Fibroblast of pulmonary artery (primary cell): ENCODE data around the gene TRMT44.
"Not testable (repeated sequence)": the region's sequence is repeated elsewhere in the genome, so short reads cannot be mapped to it uniquely, and the experiment has no call there.

ENCODE experiments used
- DNase-seq: peaks from one replicate; pipeline ENCODE4 v3.0.0-alpha.2; 2010; ENCODE audit warnings: low read depth
- H3K4me3 ChIP-seq: replicated peaks from 2 replicates; pipeline ENCODE4 v1.5.1; 2011; ENCODE audit warnings: low read depth, mild to moderate bottlenecking, control low read depth, low read length, moderate library complexity
- TF ChIP-seq, protein P1 (sequence below): IDR thresholded peaks from 2 replicates; pipeline ENCODE4 v1.5.1; 2011; ENCODE audit warnings: mild to moderate bottlenecking, control low read depth, low read length, inconsistent platforms; ENCODE audit errors: missing control alignments

Gene TRMT44

DNA sequence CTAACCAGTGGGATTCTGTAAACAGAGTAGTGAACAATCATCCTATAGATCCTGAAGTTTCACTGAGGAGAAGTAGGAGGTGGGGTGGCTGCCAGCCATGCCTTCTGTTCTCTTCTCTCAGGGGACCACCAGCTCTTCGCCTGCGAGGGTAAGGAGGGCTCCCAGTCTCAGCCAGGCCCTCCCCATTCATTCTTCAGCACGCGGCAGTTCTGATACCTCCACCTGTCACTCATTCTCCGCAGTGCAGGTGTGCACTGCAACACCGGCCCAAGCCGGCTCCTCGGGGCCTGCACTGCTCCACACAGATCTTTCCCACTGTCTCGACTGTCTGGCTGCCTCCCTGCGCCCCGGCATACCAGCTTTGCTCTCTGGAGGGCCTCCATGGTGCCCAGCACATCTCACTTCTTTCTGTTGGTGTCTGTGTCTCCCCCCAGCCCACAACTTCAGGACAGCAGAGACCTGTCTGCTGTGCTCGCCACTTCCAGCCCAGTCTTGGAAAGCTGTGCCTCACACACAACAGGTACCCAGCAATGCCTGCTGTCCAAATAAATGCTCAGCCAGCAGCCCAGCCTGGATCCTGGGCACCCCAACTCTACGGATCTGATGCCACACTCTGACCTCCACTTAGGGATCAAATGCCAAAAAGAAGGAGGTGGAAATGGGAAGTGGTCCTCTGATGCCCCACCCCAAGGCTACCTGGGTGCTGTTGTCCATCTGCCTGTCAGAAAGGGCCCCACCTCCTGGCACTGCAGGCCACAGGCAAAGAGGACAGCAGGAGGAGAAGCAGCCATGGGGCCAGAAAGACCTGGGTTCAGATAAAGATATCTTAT, 29.0 kb upstream of the TRMT44 start:
- TF ChIP-seq, protein P1, sequence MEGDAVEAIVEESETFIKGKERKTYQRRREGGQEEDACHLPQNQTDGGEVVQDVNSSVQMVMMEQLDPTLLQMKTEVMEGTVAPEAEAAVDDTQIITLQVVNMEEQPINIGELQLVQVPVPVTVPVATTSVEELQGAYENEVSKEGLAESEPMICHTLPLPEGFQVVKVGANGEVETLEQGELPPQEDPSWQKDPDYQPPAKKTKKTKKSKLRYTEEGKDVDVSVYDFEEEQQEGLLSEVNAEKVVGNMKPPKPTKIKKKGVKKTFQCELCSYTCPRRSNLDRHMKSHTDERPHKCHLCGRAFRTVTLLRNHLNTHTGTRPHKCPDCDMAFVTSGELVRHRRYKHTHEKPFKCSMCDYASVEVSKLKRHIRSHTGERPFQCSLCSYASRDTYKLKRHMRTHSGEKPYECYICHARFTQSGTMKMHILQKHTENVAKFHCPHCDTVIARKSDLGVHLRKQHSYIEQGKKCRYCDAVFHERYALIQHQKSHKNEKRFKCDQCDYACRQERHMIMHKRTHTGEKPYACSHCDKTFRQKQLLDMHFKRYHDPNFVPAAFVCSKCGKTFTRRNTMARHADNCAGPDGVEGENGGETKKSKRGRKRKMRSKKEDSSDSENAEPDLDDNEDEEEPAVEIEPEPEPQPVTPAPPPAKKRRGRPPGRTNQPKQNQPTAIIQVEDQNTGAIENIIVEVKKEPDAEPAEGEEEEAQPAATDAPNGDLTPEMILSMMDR = no peak
- DNase-seq = no peak
- H3K4me3 ChIP-seq = no peak overlapping the region

DNA sequence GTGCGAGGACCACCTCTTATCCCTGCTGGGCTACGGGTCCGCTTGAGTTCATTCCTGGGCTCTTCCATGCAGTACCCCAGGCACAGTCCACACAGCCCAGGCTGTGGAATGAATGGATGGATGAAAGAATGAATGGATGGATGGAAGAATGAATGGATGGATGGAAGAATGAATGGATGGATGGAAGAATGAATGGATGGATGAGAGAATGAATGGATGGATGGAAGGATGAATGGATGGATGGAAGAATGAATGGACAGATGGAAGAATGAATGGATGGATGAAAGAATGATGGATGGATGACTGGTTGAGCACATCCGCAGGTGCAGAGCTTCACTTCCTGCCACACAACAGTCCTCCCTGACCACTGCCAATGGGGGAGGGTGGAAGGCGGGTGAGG, 28.3 kb upstream of the TRMT44 start:
- TF ChIP-seq, protein P1 = no peak
- H3K4me3 ChIP-seq = no peak overlapping the region
- no peak for DNase-seq

DNA sequence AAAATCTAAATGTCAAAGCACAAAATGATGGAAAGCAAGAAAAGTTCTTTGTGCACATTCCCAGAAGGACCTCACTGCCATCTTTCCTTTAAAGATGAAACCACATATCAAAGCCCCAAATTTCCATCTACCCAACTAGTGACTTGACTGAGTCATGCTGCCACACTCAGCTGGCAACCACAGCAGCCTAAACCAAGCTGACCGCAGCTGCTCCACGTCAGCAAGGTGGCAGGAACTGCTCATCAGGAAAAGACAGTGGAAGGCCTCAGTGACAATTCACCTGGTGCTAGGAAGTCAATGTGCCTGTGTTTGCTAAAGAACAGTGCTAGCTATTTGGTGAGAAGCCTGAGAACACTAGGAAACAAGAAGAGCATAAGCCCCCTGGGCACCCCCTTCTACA, 26.2 kb upstream of the TRMT44 start:
- H3K4me3 ChIP-seq = no peak overlapping the region
- TF ChIP-seq, protein P1 = no peak
- DNase-seq = no peak

DNA sequence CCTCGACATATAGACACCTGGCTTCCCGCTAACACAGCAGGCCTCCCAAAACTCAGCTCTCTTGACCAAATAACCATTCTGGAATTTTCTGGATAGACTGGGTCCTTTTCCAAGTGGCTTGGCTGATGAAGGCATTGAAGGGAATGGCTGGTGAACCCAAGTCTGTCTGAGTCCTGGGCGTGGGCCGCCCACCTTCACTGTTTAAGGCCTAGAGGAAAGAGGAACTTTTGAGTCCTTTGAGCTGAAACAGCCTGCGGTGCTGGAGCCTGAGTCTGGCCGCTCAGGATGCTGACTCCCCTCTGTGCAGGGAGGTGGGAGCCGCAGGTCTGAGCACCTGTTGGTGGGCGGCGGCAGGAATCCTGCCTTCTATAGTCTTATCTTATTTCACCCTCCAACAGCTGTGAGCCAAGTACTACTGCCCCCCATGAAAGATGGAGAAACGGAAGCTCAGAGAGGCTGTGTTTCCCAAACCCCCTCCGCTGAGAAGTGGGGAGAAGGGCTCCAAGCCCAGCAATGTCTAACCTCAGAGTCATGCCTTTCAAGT, 23.4 kb upstream of the TRMT44 start:
- TF ChIP-seq, protein P1 = no peak
- DNase-seq = no peak
- no peak overlapping the region for H3K4me3 ChIP-seq

DNA sequence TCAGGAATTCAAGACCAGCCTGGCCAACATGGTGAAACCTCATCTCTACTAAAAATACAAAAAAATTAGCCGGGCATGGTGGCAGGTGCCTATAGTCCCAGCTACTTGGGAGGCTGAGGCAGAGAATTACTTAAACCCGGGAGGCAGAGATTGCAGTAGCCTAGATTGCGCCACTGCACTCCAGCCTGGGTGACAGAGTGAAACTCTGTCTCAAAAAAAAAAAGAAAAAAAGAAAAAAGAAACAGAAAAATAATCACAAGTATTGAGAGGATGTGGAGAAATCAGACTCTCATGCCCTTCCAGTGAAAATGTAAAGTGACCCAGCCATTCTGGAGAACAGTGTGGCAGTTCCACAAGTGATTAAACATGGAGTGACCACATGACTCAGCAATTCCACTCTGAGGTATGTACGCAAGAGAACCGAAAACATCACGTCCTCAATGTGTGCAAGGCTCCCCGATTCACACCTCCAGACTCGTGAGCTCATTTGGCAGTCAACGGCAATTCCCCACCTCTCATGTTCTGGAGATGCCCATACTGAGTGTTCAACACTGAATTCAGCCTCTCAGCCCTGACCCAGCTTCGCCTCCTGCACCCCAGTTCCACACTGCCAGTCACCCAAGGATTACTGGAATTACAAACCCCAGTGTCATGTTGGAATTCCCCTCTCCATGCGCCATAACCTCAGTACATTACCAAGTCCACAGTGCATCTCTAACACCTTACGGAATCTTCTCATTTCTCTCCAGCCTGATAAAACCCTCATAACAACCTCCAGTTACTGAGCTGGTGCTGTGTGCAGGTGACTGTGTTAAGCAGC, 21.1 kb upstream of the TRMT44 start:
- DNase-seq = peak; percentile 25
- TF ChIP-seq, protein P1 = no peak

DNA sequence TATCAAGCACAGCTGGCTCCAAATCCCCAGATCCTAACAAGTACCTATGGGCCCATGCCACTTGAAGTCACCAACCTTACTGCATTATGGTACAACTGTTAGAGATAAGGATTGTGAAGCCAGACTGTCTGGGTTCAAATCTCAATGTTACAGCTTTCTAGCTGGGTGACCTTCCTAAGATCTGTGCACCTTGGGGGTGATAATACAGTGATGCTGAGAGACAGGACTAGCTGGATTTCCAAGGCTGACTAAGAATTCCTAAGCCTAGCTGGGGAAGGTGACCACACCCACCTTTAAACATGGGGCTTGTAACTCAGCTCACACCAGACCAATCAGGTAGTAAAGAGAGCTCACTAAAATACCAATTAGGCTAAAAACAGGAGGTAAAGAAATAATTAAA, 20.4 kb upstream of the TRMT44 start:
- H3K4me3 ChIP-seq, DNase-seq: not testable (repeated sequence)

More for the DNA sequence above, 21.1 kb upstream of the TRMT44 start:
- no peak overlapping the region for H3K4me3 ChIP-seq

DNA sequence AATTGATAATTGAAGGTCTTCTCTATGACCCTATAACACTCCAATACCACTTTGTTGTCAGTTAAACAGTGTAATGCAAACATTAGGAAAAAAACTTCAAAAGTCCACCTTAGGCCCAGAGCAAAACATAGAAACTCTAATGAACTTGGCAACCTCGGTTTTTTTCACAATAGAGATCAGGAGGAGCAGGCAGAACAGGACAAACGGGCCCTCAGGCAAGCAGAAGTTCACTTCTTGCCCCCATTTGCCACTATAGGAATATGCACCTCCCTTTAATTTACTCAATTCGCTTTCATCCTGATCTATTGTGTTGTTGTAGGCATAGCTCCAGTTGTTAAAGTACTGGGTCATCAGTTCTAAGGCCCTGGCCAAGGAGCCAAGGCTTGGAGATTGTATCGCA, 18.2 kb upstream of the TRMT44 start:
- no peak overlapping the region for H3K4me3 ChIP-seq
- no peak for DNase-seq
- TF ChIP-seq, protein P1 = no peak
